Measurements from ENCODE around the gene GAMT. TPM values are rescaled to one million over a fixed set of nuclear protein-coding genes. Genes with fewer than 3 reads are reported as not detected.

The GAMT gene
- total and polyA plus RNA-seq, 2 donors (not counting 1 experiment from before 2014, with no cell fraction given), result 20.0 to 44.1 TPM

- H3K36me3 ChIP-seq (ENCODE audit: control insufficient read depth, insufficient read depth, low read length), result no peaks in the 10 kb centered on the region
- no peaks in the 10 kb centered on the region for H4K20me1 ChIP-seq (ENCODE audit: control insufficient read depth, extremely low read depth, insufficient read depth, low read length)
- no peaks in the 10 kb centered on the region for H3K27me3 ChIP-seq (ENCODE audit: control insufficient read depth, insufficient read depth, low read length)
- no peak for DNase-seq (ENCODE audit: low read depth in 2 of 2)
- no peak overlapping the region for H3K27ac ChIP-seq (ENCODE audit: insufficient read depth, low read length)
- no peak overlapping the region for H2AFZ ChIP-seq (ENCODE audit: low read length)
- H3K4me2 ChIP-seq (ENCODE audit: extremely low read depth, insufficient read depth, low read length), result no peak overlapping the region
- no peak overlapping the region for H3K4me3 ChIP-seq (replicated peaks in 1 of 4; ENCODE audit: control extremely low read depth in 1 of 4, insufficient read depth in 1 of 4, low read depth in 3 of 4, low read length in 4 of 4)
- no peaks in the 10 kb centered on the region for H3K79me2 ChIP-seq (ENCODE audit: control insufficient read depth, insufficient read depth, low read length)
- H3K4me1 ChIP-seq (ENCODE audit: control insufficient read depth, extremely low read depth, insufficient read depth, low read length), result no peaks in the 10 kb centered on the region
- TF ChIP-seq EZH2 (IDR thresholded peaks at IDR 0.05; ENCODE audit: low read length, missing control alignments) (no peak), CTCF (conservative IDR thresholded peaks at IDR 0.05 in 1 of 2, IDR thresholded peaks at IDR 0.05 in 1 of 2; ENCODE audit: low read depth in 1 of 2, low read length in 2 of 2) (no peak)
- no peaks in the 10 kb centered on the region for H3K9me3 ChIP-seq (ENCODE audit: control insufficient read depth, insufficient read depth, low read depth, low read length)
- no peak overlapping the region for H3K9ac ChIP-seq (ENCODE audit: insufficient read depth, low read length)
Measured at GRCh38 chr19:1397838-1398237, 3.5 kb downstream of the GAMT start.

GRCh38 chr19:1396768-1397679 is 4.3 kb downstream of the GAMT start:
- no peaks in the 10 kb centered on the region for H3K4me1 ChIP-seq (ENCODE audit: control insufficient read depth, extremely low read depth, insufficient read depth, low read length)
- TF ChIP-seq EZH2 (IDR thresholded peaks at IDR 0.05; ENCODE audit: low read length, missing control alignments) (no peak), CTCF (conservative IDR thresholded peaks at IDR 0.05 in 1 of 2, IDR thresholded peaks at IDR 0.05 in 1 of 2; ENCODE audit: low read depth in 1 of 2, low read length in 2 of 2) (no peak)
- H3K4me3 ChIP-seq (replicated peaks in 1 of 4; ENCODE audit: control extremely low read depth in 1 of 4, insufficient read depth in 1 of 4, low read depth in 3 of 4, low read length in 4 of 4), result no peak overlapping the region
- no peak overlapping the region for H3K4me2 ChIP-seq (ENCODE audit: extremely low read depth, insufficient read depth, low read length)
- H3K9me3 ChIP-seq (ENCODE audit: control insufficient read depth, insufficient read depth, low read depth, low read length), result no peaks in the 10 kb centered on the region
- H3K9ac ChIP-seq (ENCODE audit: insufficient read depth, low read length), result no peak overlapping the region
- H2AFZ ChIP-seq (ENCODE audit: low read length), result no peak overlapping the region
- H3K27ac ChIP-seq (ENCODE audit: insufficient read depth, low read length), result no peak overlapping the region
- H3K79me2 ChIP-seq (ENCODE audit: control insufficient read depth, insufficient read depth, low read length), result no peaks in the 10 kb centered on the region
- H4K20me1 ChIP-seq (ENCODE audit: control insufficient read depth, extremely low read depth, insufficient read depth, low read length), result no peaks in the 10 kb centered on the region
- DNase-seq (ENCODE audit: low read depth in 2 of 2), result no peak
- no peaks in the 10 kb centered on the region for H3K36me3 ChIP-seq (ENCODE audit: control insufficient read depth, insufficient read depth, low read length)
- H3K27me3 ChIP-seq (ENCODE audit: control insufficient read depth, insufficient read depth, low read length), result no peaks in the 10 kb centered on the region

GRCh38 chr19:1396019-1396767 is 5.1 kb downstream of the GAMT start:
- H3K27ac ChIP-seq (ENCODE audit: insufficient read depth, low read length), result no peak overlapping the region
- H3K79me2 ChIP-seq (ENCODE audit: control insufficient read depth, insufficient read depth, low read length), result no peaks in the 10 kb centered on the region
- no peak for DNase-seq (ENCODE audit: low read depth in 2 of 2)
- H4K20me1 ChIP-seq (ENCODE audit: control insufficient read depth, extremely low read depth, insufficient read depth, low read length), result no peaks in the 10 kb centered on the region
- no peak overlapping the region for H2AFZ ChIP-seq (ENCODE audit: low read length)
- no peak overlapping the region for H3K9ac ChIP-seq (ENCODE audit: insufficient read depth, low read length)
- H3K36me3 ChIP-seq (ENCODE audit: control insufficient read depth, insufficient read depth, low read length), result no peaks in the 10 kb centered on the region
- no peak for TF ChIP-seq CTCF (conservative IDR thresholded peaks at IDR 0.05 in 1 of 2, IDR thresholded peaks at IDR 0.05 in 1 of 2; ENCODE audit: low read depth in 1 of 2, low read length in 2 of 2)
- TF ChIP-seq EZH2 (IDR thresholded peaks at IDR 0.05; ENCODE audit: low read length, missing control alignments), result no peak
- no peaks in the 10 kb centered on the region for H3K4me1 ChIP-seq (ENCODE audit: control insufficient read depth, extremely low read depth, insufficient read depth, low read length)
- H3K4me3 ChIP-seq (replicated peaks in 1 of 4; ENCODE audit: control extremely low read depth in 1 of 4, insufficient read depth in 1 of 4, low read depth in 3 of 4, low read length in 4 of 4), result no peak overlapping the region
- H3K4me2 ChIP-seq (ENCODE audit: extremely low read depth, insufficient read depth, low read length), result no peak overlapping the region
- H3K27me3 ChIP-seq (ENCODE audit: control insufficient read depth, insufficient read depth, low read length), result no peaks in the 10 kb centered on the region
- no peaks in the 10 kb centered on the region for H3K9me3 ChIP-seq (ENCODE audit: control insufficient read depth, insufficient read depth, low read depth, low read length)
